Mesangial cell (primary cell): Measurements from ENCODE around the gene SEZ6. TPM values are rescaled to one million over a fixed set of nuclear protein-coding genes. Genes with fewer than 3 reads are reported as not detected.

Experiments
- total RNA-seq: library from RNA; depleted of rRNA; stranded (reverse); fragments of >200 nt; gene quantifications from 2 replicates; pipeline ENCODE4 v1.2.3, GENCODE V29; 2015

SEZ6 gene
- not detected in 2 replicates for total RNA-seq

GRCh38 chr17:29005936-29006511, at the start of gene SEZ6:
TSS of gene SEZ6 (minus strand) at chr17:29006033. CDS start at chr17:29005869, 164 bp downstream.

GRCh38 chr17:29042679-29043538, 37.1 kb upstream of the SEZ6 start, which contains the start of gene PIPOX:
TSS of gene PIPOX (plus strand) at chr17:29043141. CDS start at chr17:29043226, 85 bp downstream.

GRCh38 chr17:28951428-28951990, 54.3 kb downstream of the SEZ6 start, which contains the start of gene PHF12:
TSS of gene PHF12 (minus strand) at chr17:28951518. CDS start at chr17:28950960, 558 bp downstream.

Other genes starting within 250 kb of the SEZ6 start
- 23.0 and 30.2 TPM in 2 replicates for gene FAM222B, start 163.2 kb downstream of the SEZ6 start, total RNA-seq
- gene ERAL1, start 151.0 kb downstream of the SEZ6 start, total RNA-seq: 71.6 and 117 TPM in 2 replicates
- gene FLOT2, start 108.3 kb downstream of the SEZ6 start, total RNA-seq: 73.0 and 85.8 TPM in 2 replicates
- 6.8 and 8.2 TPM in 2 replicates for gene DHRS13, start 103.0 kb downstream of the SEZ6 start, total RNA-seq
- gene PHF12, start 54.5 kb downstream of the SEZ6 start, total RNA-seq: 26.7 and 33.3 TPM in 2 replicates
- gene PIPOX, start 37.1 kb upstream of the SEZ6 start, total RNA-seq: 1.0 TPM in 1 of 2 replicates, not detected in the other
- 11.7 and 37.3 TPM in 2 replicates for gene MYO18A, start 174.4 kb upstream of the SEZ6 start, total RNA-seq
- not detected in 2 replicates for gene CRYBA1, start 240.8 kb upstream of the SEZ6 start, total RNA-seq